Measurements from ENCODE around the gene TBP.

- TF ChIP-seq CTCF (IDR thresholded peaks at IDR 0.05): no peak
- no peak for TF ChIP-seq ZNF121 (CRISPR knock-in tag; IDR thresholded peaks at IDR 0.05)
- TF ChIP-seq ZNF423 (CRISPR knock-in tag; IDR thresholded peaks at IDR 0.05): no peak
- no peak for TF ChIP-seq KAT7 (CRISPR knock-in tag; IDR thresholded peaks at IDR 0.05; ENCODE audit: borderline replicate concordance)
- TF ChIP-seq ESRRA (CRISPR knock-in tag; IDR thresholded peaks at IDR 0.05; ENCODE audit: borderline replicate concordance): no peak
- TF ChIP-seq NR2C2 (CRISPR knock-in tag; IDR thresholded peaks at IDR 0.05): no peak
- TF ChIP-seq ZNF263 (CRISPR knock-in tag; IDR thresholded peaks at IDR 0.05; ENCODE audit: low read depth): no peak
- TF ChIP-seq FOXK1 (CRISPR knock-in tag; IDR thresholded peaks at IDR 0.05): no peak
- no peak for TF ChIP-seq CREB1 (CRISPR knock-in tag; IDR thresholded peaks at IDR 0.05)
- no peak for TF ChIP-seq E2F4 (CRISPR knock-in tag; IDR thresholded peaks at IDR 0.05; ENCODE audit: borderline replicate concordance, low read depth)
- no peak for TF ChIP-seq ARID4B (CRISPR knock-in tag; IDR thresholded peaks at IDR 0.05; ENCODE audit: borderline replicate concordance)
These were observed 596 bp upstream of the TBP start for GRCh38 chr6:170553534-170554012.
